ENCODE measurements around the gene ARSB.

GRCh38 chr5:79031485-79031867, 46.4 kb upstream of the ARSB start:
- TF ChIP-seq POLR2AphosphoS5 (IDR thresholded peaks at IDR 0.05; ENCODE audit: low read depth, low read length), result no peak
- no peak for TF ChIP-seq SIN3A (IDR thresholded peaks at IDR 0.05; ENCODE audit: borderline replicate concordance, insufficient read depth, low read length)
- no peak for TF ChIP-seq TAF1 (IDR thresholded peaks at IDR 0.05; ENCODE audit: borderline replicate concordance, insufficient read depth, low read length)
- no peak for TF ChIP-seq REST (IDR thresholded peaks at IDR 0.05; ENCODE audit: insufficient read depth in 1 of 2, low read depth in 2 of 2, low read length in 2 of 2)

Measured in PFSK-1 (cell line).